A549 (cell line): ENCODE measurements around the gene MAP3K7CL.

ENCODE experiments used
- ATOH8 ChIP-seq: fragments of 250-450 bp; sonication (Bioruptor Pico); IDR thresholded peaks from 2 replicates; pipeline ENCODE4 v1.5.0; 2020; ENCODE audit warnings: low read depth, mild to moderate bottlenecking, moderate library complexity
- CEBPB ChIP-seq, 2 experiments: fragments of >200 bp in 1 of 2; sonication (Bioruptor Twin) in 1 of 2; formaldehyde crosslinking in 1 of 2; IDR thresholded peaks; 2 replicates each; pipeline ENCODE4 v1.6.1; 2012 to 2016
- CTCF ChIP-seq: fragments of >200 bp; sonication (Bioruptor Twin); formaldehyde crosslinking; IDR thresholded peaks from 3 replicates; pipeline ENCODE4 v1.5.1; 2016
- EP300 ChIP-seq, 2 experiments: fragments of >200 bp; sonication (Bioruptor Twin); formaldehyde crosslinking; IDR thresholded peaks; 2 replicates in 1 of 2; 3 replicates in 1 of 2; pipeline ENCODE4 v1.6.1; 2016 to 2017
- HMGXB4 ChIP-seq: fragments of 250-450 bp; sonication (Bioruptor Pico); IDR thresholded peaks from 2 replicates; pipeline ENCODE4 v1.5.0; 2021; ENCODE audit warnings: mild to moderate bottlenecking, moderate library complexity, borderline replicate concordance
- JUNB ChIP-seq: fragments of >200 bp; sonication (Bioruptor Twin); formaldehyde crosslinking; IDR thresholded peaks from 2 replicates; pipeline ENCODE4 v1.6.1; 2016
- KDM1A ChIP-seq: fragments of 200-600 bp; sonication (generic); IDR thresholded peaks from 2 replicates; pipeline ENCODE4 v1.6.1; 2016; ENCODE audit warnings: low read depth, mild to moderate bottlenecking
- MAFK ChIP-seq: fragments of 450-650 bp; IDR thresholded peaks from 2 replicates; pipeline ENCODE4 v1.6.1; 2014; ENCODE audit not compliant: partially characterized antibody
- NFE2L2 ChIP-seq: fragments of 150-350 bp; conservative IDR thresholded peaks from 2 replicates; pipeline ENCODE4 v1.6.1; 2014; ENCODE audit warnings: low read length
- POLR2A ChIP-seq: IDR thresholded peaks from 2 replicates; pipeline ENCODE4 v1.6.1; 2012; ENCODE audit warnings: mild to moderate bottlenecking, low read length
- RAD21 ChIP-seq, 2 experiments: fragments of >200 bp in 1 of 2; sonication (Bioruptor Twin) in 1 of 2; formaldehyde crosslinking in 1 of 2; IDR thresholded peaks in 1 of 2; conservative IDR thresholded peaks in 1 of 2; 2 replicates in 1 of 2; 3 replicates in 1 of 2; pipeline ENCODE4 v1.6.1; 2012 to 2018; ENCODE audit warnings: inconsistent platforms in 1 of 2
- RCOR1 ChIP-seq: fragments of 150-350 bp; IDR thresholded peaks from 2 replicates; pipeline ENCODE4 v1.6.1; 2014; ENCODE audit warnings: antibody characterized with exemption, low read length, low read depth
- USF2 ChIP-seq: fragments of 450-650 bp; IDR thresholded peaks from 2 replicates; pipeline ENCODE4 v1.6.1; 2014; ENCODE audit warnings: antibody characterized with exemption

- TF ChIP-seq RAD21 (conservative IDR thresholded peaks at IDR 0.05 in 1 of 2, IDR thresholded peaks at IDR 0.05 in 1 of 2): no peak
- no peak for TF ChIP-seq CTCF
- no peak for TF ChIP-seq RCOR1
- no peak for TF ChIP-seq CEBPB (IDR thresholded peaks at IDR 0.05)
- TF ChIP-seq ATOH8 (CRISPR knock-in tag): no peak
- TF ChIP-seq EP300 (IDR thresholded peaks at IDR 0.05): no peak
- no peak for TF ChIP-seq USF2
- no peak for TF ChIP-seq NFE2L2
- no peak for TF ChIP-seq POLR2A
- no peak for TF ChIP-seq HMGXB4 (CRISPR knock-in tag)
- TF ChIP-seq KDM1A: no peak
- TF ChIP-seq JUNB: no peak
- TF ChIP-seq MAFK: no peak
Observed at GRCh38 chr21:29149808-29150425, 19.5 kb downstream of the MAP3K7CL start.
